Activated CD8-positive, alpha-beta memory T cell treated with anti-CD3 and anti-CD28 coated beads for 4 hours (primary cell): ENCODE results near the gene RBM44.
"Not testable (repeated sequence)": the region's sequence is repeated elsewhere in the genome, so short reads cannot be mapped to it uniquely, and the experiment has no call there.

ENCODE experiments used
- DNase-seq, 2 donors: peaks; one replicate each; pipeline ENCODE4 v3.0.0-alpha.2; 2020; ENCODE audit warnings: low read depth in 2 of 2

Gene RBM44

DNA sequence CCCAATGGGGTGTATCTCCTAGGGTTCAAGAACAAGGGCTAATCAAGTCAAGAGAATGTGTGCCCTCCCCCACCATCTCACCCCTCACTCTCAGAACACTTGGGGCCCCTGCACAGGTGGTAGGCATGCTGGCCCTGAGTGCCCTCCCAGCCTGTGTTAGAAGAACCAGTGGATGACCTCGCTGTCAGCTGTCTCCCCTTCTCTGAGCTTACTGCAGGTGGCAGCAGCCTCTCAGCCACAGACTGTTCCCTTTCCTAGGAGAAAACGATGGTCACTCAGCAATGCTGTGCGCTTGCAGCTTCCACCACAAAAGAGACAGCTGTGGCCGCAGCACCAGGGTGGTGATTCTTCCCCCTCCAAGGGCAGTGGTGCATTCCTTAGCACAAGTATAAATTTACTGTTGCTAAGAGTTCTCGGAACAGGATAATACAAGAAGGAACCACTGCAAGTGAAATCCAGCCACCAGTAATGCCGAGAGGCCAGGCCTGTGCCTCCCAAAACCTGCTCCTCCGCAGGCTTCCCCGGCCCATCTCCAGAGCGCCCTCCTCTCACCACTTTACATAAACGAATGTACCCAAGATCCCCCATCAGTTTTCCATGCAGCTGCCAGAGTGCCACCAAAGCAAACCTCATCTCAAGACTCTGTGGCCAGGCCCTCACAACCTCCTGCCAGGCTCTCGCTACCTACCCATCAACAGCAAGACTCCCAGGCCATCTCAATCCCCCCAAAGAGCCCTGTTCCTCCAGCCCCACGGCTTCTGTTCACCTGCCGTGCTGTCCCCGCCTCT is 59.9 kb downstream of the RBM44 start:
- peak in 1 of 2 donors; percentile 10 for DNase-seq

- no peak for DNase-seq
These were observed 60.5 kb downstream of the RBM44 start for GRCh38 chr2:237859082-237859433.

DNA sequence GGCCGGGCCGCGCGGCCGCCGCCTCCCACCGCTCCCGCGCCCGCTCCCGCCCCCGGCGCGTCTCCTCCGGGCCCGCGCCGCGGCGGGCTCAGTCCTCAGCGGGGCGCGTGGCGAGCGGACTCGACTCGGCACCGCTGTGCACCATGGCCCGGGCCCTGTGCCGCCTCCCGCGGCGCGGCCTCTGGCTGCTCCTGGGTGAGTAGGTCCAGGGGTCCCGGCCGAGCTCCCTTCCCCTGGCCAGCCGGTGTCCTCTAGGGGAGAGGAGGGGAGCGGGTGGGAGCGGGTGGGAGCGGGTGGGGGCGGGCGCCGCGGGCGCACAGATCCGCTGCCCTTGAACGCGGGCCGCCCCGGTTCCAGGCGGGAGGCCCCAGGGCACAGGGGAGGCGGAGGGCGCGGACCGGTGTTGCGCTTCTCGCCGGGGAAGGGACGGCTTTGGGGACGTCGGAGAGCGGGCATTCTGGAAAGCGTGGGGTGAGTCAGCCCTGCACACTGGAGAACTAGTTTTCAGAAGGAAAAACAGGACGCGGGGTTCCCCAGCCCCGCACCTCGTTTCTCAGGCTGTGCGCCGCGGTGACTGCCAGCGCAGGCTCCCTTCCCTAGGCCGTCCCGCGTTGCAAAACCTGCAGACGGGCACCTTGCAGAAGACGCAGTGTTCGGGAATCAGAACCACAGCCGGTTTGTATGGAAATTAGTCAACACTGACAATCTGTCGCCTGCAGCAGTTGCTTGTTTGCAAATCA is 61.1 kb downstream of the RBM44 start, which contains the start of gene RAMP1:
Gene RAMP1 (plus strand): TSS at position 91 of the 740 bp plus-strand sequence. CDS start 53 bp downstream, at position 144.
- DNase-seq, result no peak

DNA sequence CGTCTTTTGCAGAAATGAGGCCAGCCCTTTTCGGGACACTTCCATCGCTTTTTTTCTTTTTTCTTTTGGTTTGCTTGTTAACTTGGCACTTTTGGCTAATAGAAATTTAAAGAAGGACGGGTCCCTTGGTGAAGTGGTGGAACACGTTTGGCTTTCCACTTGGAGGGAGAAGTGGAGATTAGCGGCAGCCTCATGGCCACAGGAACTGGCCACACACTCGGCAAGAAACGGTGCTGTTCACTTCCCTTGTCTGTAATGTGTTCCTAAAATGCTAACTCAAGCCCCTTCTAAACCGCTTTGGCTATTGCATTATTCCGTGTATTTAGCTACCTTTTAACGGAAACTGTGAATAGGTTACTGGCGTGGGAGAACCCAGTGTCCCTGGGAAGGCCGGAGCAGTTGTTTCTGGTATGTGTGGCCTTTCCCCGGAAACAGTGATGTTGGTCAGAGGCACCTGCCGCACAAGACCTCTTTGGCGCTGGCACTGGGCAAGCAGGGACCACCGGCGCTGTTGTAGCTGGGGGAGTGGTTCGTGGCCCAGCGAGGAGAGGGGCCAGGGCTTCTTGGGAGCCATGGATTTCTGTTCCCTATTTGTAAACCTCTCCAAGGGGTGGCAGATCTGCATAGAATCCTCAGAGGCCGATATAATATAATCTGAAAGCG is 61.8 kb downstream of the RBM44 start:
- no peak for DNase-seq

DNA sequence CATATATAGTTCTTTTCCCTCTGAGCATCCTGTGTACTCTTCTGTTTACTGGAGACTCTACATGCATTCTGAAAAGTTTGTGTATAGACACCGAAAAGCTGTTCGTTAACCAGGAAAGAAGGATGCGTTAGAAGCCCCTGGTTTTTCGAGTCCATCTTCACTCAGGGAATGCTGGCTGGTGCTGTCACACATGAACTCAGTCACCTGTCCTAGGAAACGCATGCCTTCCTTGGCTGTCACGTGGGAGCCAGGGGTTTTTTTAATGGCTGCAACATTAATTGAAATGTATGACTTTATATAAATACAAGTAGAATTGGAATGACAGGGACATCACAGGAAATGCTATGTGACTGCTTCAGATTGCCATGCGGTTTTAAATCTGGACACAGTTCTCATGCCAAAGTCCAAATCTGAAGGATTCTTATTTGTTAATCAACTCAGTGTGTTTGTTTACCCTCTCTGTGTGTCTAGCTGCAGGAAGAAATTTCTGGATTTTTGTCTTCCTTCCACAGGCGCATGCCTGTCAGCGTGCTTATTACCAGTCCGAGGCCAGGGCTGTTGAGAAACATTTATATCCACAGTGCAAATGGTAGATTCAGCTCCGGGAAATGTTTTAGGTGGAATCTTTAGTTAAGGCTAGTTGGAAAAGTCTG is 63.4 kb downstream of the RBM44 start:
- no peak for DNase-seq

GRCh38 chr2:237862528-237862895 is 63.9 kb downstream of the RBM44 start:
- DNase-seq, result no peak

DNA sequence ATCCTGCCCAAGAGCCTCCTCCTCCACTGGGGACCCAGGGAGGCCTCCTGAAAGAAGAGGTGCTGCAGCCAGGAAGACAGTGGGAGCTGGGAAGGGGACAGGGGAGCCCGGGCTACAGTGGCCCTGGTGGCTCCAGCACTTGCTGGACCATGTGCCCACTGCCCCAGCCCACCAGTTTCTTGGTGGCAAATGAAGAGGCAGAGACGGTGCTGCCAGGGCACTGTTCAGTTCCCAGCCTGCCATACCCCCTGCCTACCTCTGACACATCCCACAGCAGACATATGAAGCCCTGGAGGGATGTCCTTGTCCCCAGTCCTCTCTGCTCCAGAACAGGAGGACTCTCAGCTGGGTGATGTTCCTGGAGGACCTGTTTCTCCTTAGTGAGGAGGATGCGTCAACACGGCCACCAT is 64.5 kb downstream of the RBM44 start:
- no peak for DNase-seq

- no peak for DNase-seq
These were observed 65.3 kb downstream of the RBM44 start for GRCh38 chr2:237863689-237864443.

- no peak for DNase-seq
These were observed 65.9 kb downstream of the RBM44 start for GRCh38 chr2:237864444-237864931.

DNA sequence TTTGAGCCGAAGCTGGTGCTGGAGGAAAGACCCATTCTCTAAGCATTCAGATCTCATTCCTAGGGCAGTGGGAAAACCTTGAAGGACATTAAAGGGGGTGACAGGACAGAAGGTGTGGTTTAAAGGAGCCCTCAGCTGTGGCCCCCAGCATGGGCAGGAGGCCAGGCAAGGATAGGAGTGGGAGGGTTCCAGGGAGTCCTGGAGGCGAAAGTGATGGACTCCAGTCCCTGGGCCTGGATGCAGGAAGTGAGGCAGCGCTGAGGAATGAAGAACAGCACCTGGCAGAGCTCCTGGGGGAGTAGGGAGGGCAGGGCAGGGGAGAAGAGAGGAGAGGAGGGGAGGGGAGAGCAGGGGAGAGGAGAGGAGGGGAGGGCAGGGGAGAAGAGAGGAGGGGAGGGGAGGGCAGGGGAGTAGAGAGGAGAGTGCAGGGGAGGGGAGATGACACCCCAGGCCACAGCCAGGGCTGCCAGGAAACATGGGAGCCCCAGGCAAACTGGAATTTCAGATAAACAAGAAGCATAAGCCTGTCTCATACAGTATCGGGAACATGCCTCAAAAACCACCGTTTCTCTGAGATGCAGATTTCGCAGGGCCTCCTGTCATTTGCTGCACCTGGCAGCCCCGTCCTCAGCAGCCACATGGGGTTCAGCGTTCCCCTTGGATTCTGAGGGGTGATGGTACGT is 66.5 kb downstream of the RBM44 start:
- DNase-seq, result no peak

DNA sequence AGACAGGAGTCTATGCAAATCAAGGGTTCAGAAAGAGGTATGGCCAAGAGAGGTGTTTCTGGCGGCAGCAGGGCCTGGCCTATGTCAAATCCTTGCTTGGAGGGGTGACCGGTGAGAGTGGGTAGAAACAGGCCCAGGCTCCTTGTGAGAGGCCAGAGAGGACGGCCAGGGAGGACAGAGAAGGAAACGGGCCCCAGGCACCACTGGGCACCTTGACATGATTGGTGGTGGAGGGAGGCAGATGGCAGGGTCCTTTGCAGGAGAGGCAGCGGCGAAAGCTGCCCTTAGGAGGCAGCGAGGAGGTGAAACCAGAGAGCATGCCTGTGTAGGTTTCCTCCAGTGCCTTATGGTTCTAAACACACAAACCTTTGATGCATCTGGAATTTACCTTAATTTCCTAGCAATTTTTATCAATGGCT is 67.1 kb downstream of the RBM44 start:
- no peak for DNase-seq

- no peak for DNase-seq
These were observed 67.6 kb downstream of the RBM44 start for GRCh38 chr2:237866101-237866621.

- DNase-seq, result no peak
These were observed 68.9 kb downstream of the RBM44 start for GRCh38 chr2:237867465-237867864.

DNA sequence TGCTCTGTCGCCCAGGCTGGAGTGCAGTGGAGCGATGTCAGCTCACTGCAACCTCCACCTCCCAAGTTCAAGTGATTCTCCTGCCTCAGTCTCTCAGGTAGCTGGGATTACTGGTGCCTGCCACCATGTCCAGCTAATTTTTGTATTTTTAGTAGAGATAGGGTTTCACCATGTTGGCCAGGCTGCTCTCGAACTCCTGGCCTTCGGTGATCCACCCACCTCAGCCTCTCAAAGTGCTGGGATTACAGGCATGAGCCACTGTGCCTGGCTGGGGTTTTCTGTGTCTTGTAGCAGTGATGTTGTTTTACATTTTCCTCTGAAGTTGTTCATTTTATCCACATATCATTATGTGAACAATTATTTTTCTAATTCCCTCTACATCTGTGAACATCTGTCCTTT is 69.5 kb downstream of the RBM44 start:
- DNase-seq, result not testable (repeated sequence)

DNA sequence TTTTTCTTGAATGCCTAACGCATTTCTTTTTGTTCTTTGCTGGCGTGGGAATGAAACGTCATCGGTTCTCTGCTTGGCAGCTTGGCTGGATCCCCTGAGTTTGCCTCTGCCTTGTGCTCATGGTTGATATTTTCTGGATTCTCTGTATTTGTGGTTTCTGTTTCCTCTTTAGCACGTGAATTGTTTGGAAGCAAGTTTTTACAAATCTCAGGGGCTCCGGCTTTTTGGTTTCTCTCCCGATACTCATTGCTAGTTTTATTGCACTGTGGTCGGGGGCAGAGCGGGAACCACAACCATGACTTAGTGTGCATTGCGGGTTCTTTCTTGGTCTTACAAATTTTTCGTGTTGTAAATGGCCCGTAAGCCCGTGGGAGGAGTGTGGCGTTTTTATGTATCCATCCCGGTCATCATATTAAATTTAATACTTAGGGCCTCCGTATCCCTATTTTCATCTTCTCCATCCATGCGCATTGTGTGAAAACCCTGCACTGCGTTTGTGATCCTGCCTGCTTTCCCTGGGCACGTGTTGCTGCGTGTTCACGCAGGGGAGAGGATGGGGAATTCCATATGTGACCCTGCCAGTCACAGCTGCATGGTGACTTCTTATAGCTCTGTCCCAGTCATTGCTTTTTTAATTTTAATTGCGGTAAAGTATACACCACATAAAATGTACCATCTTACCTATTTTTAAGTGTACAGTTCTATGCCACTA is 70.2 kb downstream of the RBM44 start:
- DNase-seq, result no peak

DNA sequence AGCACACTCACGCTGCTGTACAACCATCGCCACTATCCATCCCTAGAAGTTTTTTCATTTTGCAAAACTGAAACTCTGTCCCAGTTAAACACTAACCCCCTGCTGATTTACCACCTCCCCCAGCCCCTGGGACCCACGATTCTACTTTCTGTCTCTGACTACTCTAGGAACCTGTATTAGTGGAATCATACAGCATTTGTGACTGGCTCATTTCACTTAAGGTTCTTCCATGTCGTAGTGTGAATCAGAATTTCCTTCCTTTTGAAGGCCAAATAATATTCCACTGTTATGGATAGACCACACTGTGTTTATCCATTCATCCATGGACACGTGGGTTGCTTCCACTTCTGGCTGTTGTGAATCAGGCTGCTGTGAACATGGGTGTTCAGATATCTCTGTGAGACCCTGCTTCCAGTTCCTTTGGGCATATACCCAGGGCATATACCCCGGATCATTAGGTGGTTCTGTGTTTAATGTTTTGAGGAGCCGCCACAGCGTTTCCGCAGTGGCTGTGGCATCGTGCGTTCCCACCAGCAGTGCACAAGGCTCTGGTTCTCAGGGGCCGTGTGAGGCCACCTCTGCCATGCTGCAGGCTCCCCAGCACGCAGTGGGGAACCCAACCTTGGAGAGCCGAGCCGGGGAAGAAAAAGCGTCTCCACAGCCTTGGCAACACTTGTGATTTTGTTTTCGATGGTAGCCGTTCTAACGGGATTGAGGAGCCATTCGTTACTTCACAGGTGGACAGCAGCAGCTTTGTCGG is 70.9 kb downstream of the RBM44 start:
- no peak for DNase-seq

- DNase-seq, result no peak
These were observed 71.5 kb downstream of the RBM44 start for GRCh38 chr2:237870126-237870525.

DNA sequence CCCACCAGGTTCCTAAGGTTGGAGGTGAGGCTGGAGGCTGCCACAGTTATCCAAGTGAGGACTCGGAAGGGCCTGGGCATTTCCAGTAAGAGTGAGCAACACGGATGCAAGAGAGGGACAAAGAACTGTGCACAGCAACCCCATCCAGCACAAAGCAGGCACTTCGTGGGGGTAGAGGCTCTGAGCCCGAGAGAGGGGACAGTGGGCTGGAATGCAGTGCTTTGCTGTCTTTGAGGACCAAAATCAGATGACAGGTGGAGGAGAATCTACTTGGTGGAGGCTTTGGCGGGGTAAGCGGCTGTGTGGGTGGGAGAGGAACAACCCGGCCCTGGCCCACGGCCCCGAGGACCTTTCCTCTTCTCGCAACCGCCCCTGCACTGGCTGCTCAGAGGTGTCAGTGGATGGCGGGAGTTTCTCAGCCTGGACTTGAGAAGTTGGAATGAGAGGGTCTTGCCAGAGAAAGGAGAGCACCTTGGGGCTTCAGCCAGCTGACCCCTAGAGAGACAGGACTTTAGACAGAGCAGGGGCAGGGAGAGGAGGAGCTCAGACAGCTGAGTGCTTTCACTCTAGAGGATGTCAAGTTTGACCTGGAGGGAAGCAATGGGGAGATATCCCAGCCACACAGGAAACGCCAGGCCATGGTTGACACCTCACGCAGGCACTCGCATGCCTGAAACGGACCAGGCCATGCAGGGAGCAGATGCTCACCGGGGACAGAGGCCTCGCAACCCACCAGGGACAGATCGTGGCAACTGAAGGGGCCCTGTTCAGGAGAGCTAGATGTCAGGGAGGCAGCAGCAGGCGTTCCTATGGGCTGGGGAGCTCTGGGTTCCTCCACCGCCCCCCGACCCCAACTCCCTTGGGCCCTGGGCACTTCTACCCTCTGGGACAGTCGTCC is 72.4 kb downstream of the RBM44 start:
- no peak for DNase-seq
